Inflammatory macrophage treated with lipopolysaccharide for 1 hour (primary cell): ENCODE results near the gene TM9SF1.

Source experiments
- DNase-seq, 2 donors: peaks; one replicate each; pipeline ENCODE4 v3.0.0-alpha.2; 2020 to 2022

The TM9SF1 gene

DNA sequence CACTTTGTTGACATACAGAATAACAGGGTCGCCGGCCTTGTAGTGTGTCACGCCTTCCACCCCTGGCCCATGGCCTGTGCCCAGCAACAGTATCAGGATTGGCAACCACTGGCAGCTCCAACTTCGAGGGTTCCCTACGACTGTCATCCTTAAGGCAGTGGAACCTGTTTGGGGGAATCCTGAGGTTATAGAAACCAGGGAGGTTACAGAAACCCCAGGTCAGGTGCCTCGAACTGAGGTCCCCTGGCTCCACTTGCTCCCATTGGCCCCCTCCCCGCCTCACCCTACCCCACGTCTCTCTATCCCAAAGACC lies 412 bp downstream of the TM9SF1 start:
- DNase-seq, result no peak

DNA sequence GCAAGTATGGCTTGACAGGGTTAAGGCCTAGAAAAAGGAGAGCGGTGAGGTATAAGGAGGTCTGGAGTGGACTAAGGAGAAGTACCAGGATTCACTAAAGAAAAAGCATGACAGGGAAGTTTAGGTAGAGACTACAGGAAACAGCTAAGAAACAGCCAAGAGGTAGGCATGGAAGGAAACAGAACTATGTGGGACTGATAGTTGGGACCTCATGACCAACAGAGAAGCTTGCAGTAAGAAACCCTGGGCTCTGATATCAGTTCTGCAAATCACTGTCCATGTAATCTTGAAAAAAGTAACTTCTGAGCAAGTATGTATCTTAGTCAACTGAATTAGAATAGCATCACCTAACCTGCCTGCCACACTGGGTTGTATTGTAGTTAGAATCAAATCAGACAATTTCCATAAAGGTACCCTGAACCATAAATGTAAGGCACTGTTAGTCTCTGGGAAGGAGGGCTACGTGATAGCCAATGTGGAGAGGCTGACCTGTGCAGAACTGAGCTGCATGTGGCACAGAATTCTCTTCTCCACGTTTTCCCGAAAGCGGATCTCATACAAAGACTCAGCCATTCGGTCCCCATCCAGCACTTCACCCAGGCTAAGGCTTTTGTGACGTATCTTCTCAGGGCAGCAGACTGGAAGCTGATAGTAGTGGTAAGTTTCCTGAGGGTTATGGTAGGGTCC lies 912 bp downstream of the TM9SF1 start:
- no peak for DNase-seq

DNA sequence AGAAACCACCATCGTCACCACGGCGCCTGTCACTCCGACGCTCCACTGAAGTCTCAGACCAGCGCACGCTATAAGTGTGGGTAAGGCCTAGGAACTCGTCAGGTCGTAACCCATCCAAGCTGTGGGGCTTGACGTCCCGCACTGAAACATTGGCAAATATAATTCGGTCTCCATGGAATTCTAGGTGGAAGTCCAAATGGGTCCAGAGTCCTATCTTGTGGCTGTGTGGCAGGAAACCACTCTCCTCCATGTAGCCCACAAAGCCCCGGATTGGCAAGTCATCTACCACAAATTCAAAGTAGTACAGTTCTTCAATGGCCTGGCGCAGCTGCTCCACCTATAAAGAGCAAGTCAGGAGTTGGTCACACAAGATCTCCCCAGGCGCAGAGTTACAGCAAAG lies 2.3 kb downstream of the TM9SF1 start:
- no peak for DNase-seq

DNA sequence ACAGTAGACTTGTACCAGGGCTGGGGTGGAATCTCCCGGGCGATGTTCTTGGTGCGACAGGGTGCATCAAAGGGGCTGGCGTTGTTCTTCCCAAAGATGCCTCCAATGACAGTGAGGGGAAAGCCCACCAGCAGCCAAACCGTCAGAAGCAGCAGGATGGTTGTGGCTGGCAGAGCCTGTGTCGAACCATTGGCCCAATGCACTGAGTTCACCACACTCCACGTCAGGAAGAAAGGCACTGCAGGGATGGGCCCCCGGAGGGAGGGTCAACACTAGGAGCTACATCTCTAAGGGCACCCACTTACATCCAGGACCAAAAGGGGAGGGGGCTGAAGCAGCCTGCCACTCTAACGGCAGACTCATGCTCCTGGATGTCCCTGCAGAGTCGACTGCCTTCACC lies 4.8 kb downstream of the TM9SF1 start:
- no peak for DNase-seq

GRCh38 chr14:24189460-24189859 lies 5.8 kb downstream of the TM9SF1 start:
- no peak for DNase-seq

DNA sequence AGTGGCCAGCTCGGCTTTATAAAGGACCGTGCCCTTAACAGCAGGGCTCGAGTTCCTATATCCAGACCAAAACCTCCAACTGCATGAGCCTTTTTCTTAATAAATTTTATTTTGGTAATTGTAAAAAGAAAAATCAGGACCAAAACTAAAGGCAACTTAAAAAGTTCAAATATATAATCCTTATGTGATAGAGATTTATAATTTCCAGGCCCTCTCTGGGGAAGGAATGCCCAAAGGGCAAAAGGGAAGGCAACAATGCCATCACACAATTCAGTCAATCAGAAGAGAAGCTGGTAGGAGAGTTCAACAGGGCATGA lies 6.2 kb downstream of the TM9SF1 start:
- DNase-seq, result no peak

- peak; percentile 92 to 97 for DNase-seq
Measured at GRCh38 chr14:24188251-24189058, 6.8 kb downstream of the TM9SF1 start, which contains the start of gene IPO4. Gene IPO4 (minus strand): TSS chr14:24188816. CDS start chr14:24188787, 29 bp downstream.

DNA sequence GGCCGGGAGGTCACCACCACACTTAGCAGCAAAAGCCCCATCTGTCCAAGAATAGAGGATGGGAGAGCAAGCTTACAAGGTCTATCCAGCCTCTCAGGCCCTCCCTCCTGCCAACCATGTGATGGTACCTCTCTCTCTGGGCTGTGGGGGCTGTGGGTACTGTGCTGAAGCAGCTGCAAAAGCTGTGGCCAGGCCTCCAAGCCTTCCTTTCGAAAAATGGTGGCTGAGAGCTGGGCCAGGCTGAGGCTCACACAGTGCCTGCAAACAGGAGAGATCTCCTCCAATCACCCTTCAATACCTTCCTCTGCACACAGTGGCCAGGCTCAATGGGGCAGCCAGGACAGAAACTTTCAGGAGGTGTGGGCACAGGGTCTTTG lies 7.7 kb downstream of the TM9SF1 start:
- DNase-seq, result no peak

GRCh38 chr14:24186831-24187538 lies 8.3 kb downstream of the TM9SF1 start:
- DNase-seq, result no peak

DNA sequence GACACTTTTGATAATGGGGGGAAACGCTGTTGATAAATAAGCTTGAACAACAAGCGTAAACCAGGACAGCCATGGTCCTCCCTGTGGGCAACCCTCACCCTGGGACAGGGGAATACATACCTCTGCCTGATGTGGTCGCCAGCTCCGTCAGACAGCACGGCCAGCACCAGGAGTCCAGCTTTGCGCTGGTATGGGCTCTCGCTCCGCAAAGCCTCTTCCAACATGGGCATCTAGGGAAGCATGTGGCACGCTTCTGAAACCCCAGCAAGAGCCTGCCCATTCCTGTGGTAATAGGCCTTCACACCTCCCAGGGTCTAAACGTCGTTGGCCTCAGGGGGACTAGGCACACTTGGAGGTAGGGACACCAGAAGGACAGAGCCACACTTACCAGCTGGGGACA lies 9.5 kb downstream of the TM9SF1 start:
- DNase-seq, result no peak

DNA sequence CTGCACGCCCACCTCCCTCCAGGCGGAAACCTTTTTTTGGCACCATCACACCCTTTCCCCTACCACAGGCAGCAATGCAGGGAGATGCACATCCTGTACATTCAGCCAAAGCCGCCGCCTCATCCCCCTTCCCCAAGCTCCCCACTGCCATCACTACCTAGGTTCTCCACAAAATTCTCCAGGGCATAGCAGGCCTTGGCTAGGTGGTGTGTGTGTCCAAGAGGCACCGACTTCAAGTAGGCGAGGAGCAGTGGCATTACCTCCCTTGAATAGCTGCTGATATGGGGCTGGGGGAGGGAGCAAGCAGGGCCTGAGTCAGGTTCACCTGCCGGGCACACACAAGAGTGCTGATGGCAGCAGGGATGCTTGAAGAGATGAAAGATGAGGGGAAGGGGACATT lies 10.2 kb downstream of the TM9SF1 start:
- no peak for DNase-seq

GRCh38 chr14:24184104-24184970 lies 10.9 kb downstream of the TM9SF1 start:
- no peak for DNase-seq

- no peak for DNase-seq
Measured at GRCh38 chr14:24183014-24183481, 12.2 kb downstream of the TM9SF1 start.

GRCh38 chr14:24182110-24182882 lies 12.9 kb downstream of the TM9SF1 start:
- DNase-seq, result no peak

DNA sequence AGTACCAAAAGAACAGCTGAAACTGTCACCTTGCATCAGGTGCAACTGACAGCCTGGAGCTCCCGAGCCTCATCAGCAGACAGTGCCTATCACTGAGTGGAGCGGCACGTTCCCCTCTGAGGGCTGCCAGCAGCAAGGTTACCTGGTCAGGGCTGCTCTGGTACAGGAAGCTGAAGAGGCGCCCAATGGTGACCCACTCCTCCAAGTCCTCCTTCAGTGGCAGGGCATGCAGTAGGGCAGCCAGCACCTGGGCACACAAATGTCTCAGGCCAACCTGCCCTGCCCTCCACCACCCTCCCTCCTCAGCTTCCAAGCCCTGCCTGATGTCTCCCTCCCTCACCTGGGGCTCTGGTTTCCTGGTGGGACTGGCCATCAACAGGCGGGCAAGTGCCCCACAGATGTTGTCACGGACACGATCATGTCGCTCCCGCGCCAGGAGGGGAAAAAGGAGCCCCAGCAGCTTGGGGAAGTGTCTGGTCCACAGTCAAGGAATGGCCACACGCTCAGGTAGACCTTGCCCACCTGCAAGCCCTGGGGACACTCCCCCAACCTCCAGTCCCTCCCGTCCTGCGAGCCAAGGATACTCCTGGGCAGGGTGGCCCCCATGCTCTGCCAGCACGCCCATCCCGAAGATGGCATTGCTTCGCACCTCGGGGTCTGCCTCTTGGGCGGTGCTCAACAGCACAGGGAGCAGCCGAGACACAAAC lies 13.7 kb downstream of the TM9SF1 start:
- no peak for DNase-seq

DNA sequence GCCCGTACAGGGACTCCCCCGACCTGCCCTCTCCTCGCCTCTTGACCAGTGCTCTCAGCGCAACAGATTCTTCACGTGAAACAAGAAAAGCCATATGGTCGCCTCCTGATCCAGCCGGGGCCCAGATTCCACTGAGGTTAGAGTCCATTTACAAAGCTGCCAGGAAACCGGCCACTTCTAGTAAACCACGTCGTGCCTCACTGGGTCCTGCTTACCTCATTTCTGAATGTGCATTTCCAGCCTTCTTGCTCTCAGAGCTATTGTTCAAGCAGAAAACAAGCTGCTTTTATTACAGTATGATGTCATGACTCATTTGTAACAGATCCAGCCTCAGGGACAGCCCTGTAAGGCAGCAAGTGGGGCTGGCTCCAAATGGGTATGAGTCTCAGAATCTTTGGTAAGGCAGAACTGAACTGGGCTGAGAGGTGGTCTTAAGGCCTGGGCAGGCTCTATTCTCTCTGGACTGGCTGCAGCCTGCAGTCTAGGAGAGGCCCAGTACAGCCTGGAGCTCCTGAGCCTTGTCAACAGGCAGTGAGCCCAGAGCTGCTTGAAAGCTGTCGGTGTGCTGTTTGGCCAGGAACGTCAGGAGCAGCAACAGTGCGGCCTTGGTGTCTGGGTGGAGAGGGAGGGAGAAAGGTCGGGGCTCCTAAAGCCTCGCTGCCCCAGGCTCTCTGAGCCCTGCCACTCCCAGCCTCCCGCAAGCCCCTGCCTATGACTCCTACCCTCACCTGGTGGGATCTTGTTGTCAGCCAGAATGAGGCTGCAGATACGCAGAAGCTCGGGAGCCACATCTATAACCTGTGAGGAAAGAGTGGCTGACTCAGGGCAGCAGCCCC lies 15.1 kb downstream of the TM9SF1 start:
- DNase-seq, result no peak

DNA sequence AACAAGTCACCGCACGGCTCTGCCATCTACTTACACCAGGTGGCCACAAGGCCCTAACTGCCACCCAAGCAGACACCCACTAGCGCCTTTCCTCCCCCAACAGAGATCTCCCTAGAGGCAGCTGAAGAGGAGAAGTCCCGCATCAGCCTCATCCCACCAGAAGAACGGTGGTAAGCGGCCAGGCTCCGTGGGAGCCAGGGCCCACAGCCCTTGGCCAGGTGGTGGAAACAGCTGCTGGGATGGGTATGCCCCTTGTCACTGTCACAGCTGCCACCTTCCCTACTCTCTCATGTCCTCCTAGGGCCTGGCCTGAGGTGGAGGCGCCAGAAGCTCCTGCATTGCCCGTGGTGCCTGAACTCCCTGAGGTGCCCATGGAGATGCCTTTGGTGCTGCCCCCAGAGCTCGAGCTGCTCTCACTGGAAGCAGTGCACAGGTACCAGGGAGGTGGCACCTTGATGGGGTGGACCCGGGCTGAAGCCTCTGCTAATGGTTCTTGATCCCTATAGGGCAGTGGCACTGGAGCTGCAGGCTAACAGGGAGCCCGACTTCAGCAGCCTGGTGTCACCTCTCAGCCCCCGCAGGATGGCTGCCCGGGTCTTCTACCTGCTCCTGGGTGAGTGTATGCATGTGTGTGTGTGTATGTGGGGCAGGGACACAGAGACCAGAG lies 15.8 kb downstream of the TM9SF1 start:
- no peak for DNase-seq

- DNase-seq, result no peak
Measured at GRCh38 chr14:24178399-24179178, 16.7 kb downstream of the TM9SF1 start.

DNA sequence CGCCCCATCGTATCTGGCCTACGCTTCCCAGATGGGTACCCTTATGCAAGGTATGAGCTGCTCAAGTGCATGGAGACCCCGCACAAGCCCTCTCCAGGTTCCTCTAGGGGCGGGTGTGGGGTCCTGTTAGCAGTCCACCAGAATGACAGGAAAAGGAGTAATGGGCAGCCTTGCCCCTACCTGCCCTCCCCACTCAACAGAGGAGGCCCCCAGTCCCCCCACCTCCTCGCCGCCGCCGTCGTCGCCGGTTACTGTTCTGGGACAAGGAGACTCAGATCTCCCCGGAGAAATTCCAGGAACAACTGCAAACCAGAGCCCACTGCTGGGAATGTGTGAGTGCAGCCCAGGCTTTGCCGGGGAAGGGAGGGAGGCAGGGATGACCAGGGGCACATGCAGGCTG lies 17.4 kb downstream of the TM9SF1 start:
- DNase-seq, result no peak
